ENCODE measurements around the gene CENPH. TPM values are rescaled to one million over a fixed set of nuclear protein-coding genes. Genes with fewer than 3 reads are reported as not detected.
"Not testable (repeated sequence)": the region's sequence is repeated elsewhere in the genome, so short reads cannot be mapped to it uniquely, and the experiment has no call there.

CENPH gene
- total and polyA plus RNA-seq, 2 of the 13 experiments (the other 11 are each of a cell fraction or from before 2014, with no cell fraction given): 11.2 to 28.8 TPM

DNA sequence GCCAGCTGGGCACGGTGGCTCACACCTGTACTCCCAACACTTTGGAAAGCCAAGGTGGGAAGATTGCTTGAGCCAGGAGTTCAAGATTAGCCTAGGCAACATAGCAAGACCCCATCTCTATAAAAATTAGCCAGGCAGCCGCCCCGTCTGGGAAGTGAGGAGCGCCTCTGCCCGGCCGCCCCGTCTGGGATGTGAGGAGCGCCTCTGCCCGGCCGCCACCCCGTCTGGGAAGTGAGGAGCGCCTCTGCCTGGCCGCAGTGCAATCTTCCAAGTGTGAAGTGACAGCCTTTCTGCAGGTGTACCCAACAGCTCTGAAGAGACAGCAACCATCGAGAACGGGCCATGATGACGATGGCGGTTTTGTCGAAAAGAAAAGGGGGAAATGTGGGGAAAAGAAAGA is 31.0 kb downstream of the CENPH start:
- WGBS (ENCODE audit: low lambda C conversion rate): 81% methylated on average over 12 of the region's 18 CpGs
- POLR2A ChIA-PET: interaction anchor here (1.4 kb wide), 1 partner anchor 14 kb away, joined by 5 read pairs; the partner anchor contains the start of gene CDK7

More for the DNA sequence above, 31.0 kb downstream of the CENPH start:
- intact Hi-C loops (cut with micrococcal nuclease; ENCODE audit: unreplicated experiment); H3K4me2 ChIP-seq (ENCODE audit: low read depth, low read length); H3K27ac ChIP-seq (ENCODE audit: extremely low read length, insufficient read depth, low read length); CTCF ChIA-PET (ENCODE audit: low intra/inter-chr PET ratio, low total read pairs); in situ Hi-C loops (cut with HindIII; ENCODE audit: extremely low pct_ligation_motif_present, low pct_unique_long_range_greater_than_20kb); FAIRE-seq; DNase-seq (ENCODE audit: low spot score); H2AFZ ChIP-seq (ENCODE audit: low read length); ATAC-seq; BruUV-seq (replicated peaks); H3K9me3 ChIP-seq (ENCODE audit: low read length); H3K36me3 ChIP-seq (replicated peaks in 1 of 2; ENCODE audit: control insufficient read depth in 1 of 2, insufficient read depth in 2 of 2, low read length in 2 of 2); H3K4me3 ChIP-seq (replicated peaks in 1 of 3; ENCODE audit: insufficient read depth in 1 of 3, low read depth in 2 of 3, low read length in 3 of 3); H3K9ac ChIP-seq (ENCODE audit: insufficient read depth, low read depth, low read length); H4K20me1 ChIP-seq (ENCODE audit: insufficient read depth, low read length); H3K27me3 ChIP-seq (ENCODE audit: control insufficient read depth in 1 of 2, insufficient read depth in 2 of 2, low read length in 2 of 2): not testable (repeated sequence)
- TF ChIP-seq, protein P1, sequence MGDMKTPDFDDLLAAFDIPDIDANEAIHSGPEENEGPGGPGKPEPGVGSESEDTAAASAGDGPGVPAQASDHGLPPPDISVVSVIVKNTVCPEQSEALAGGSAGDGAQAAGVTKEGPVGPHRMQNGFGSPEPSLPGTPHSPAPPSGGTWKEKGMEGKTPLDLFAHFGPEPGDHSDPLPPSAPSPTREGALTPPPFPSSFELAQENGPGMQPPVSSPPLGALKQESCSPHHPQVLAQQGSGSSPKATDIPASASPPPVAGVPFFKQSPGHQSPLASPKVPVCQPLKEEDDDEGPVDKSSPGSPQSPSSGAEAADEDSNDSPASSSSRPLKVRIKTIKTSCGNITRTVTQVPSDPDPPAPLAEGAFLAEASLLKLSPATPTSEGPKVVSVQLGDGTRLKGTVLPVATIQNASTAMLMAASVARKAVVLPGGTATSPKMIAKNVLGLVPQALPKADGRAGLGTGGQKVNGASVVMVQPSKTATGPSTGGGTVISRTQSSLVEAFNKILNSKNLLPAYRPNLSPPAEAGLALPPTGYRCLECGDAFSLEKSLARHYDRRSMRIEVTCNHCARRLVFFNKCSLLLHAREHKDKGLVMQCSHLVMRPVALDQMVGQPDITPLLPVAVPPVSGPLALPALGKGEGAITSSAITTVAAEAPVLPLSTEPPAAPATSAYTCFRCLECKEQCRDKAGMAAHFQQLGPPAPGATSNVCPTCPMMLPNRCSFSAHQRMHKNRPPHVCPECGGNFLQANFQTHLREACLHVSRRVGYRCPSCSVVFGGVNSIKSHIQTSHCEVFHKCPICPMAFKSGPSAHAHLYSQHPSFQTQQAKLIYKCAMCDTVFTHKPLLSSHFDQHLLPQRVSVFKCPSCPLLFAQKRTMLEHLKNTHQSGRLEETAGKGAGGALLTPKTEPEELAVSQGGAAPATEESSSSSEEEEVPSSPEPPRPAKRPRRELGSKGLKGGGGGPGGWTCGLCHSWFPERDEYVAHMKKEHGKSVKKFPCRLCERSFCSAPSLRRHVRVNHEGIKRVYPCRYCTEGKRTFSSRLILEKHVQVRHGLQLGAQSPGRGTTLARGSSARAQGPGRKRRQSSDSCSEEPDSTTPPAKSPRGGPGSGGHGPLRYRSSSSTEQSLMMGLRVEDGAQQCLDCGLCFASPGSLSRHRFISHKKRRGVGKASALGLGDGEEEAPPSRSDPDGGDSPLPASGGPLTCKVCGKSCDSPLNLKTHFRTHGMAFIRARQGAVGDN (CRISPR knock-in tag; IDR thresholded peaks at IDR 0.05): peak; percentile 47
- Histone ChIP-seq H3K4me1 (ENCODE audit: insufficient read depth, low read length) (peaks cover 72% of the 10 kb centered on the region), H3K79me2 (ENCODE audit: insufficient read depth, low read length) (peaks cover 30% of the 10 kb centered on the region)

All from HepG2 (cell line).